ENCODE results near the gene CDC16.

CDC16 gene

GRCh38 chr13:114281351-114282040, 46.8 kb downstream of the CDC16 start, which contains the start of gene UPF3A:
Gene UPF3A (plus strand): TSS chr13:114281601. CDS start chr13:114281640, 39 bp downstream.
- Histone ChIP-seq H3K27me3 (ENCODE audit: insufficient read depth, low read length) (no peaks in the 10 kb centered on the region), H3K4me1 (ENCODE audit: insufficient read depth, low read length) (peaks cover 12% of the 10 kb centered on the region), H3K27ac (ENCODE audit: low read depth, low read length) (peak within 1 kb of the TSS; percentile 100), H3K9me3 (ENCODE audit: insufficient read depth, low read depth, low read length) (no peaks in the 10 kb centered on the region), H3K9ac (ENCODE audit: low read depth, low read length) (peak within 1 kb of the TSS; percentile 100), H3K36me3 (ENCODE audit: insufficient read depth, low read length) (peaks cover 51% of the 10 kb centered on the region), H3K4me3 (ENCODE audit: low read length) (peak within 1 kb of the TSS; percentile 100)
- under 1% methylated on average over 80 of the region's 89 CpGs for WGBS

- Histone ChIP-seq H3K9me3 (ENCODE audit: insufficient read depth, low read depth, low read length) (no peaks in the 10 kb centered on the region), H3K27me3 (ENCODE audit: insufficient read depth, low read length) (no peaks in the 10 kb centered on the region), H3K4me3 (ENCODE audit: low read length) (peak overlapping the region; percentile 100), H3K9ac (ENCODE audit: low read depth, low read length) (peak overlapping the region; percentile 99), H3K36me3 (ENCODE audit: insufficient read depth, low read length) (peaks cover 55% of the 10 kb centered on the region), H3K27ac (ENCODE audit: low read depth, low read length) (peak overlapping the region; percentile 98), H3K4me1 (ENCODE audit: insufficient read depth, low read length) (peaks cover 12% of the 10 kb centered on the region)
- WGBS, result under 1% methylated on average over 46 of the region's 50 CpGs
Measured at GRCh38 chr13:114282041-114282670, 47.5 kb downstream of the CDC16 start.

GRCh38 chr13:114283576-114283975, 48.9 kb downstream of the CDC16 start:
- Histone ChIP-seq H3K27me3 (ENCODE audit: insufficient read depth, low read length) (no peaks in the 10 kb centered on the region), H3K27ac (ENCODE audit: low read depth, low read length) (no peak overlapping the region), H3K4me1 (ENCODE audit: insufficient read depth, low read length) (peaks cover 12% of the 10 kb centered on the region), H3K9me3 (ENCODE audit: insufficient read depth, low read depth, low read length) (no peaks in the 10 kb centered on the region), H3K9ac (ENCODE audit: low read depth, low read length) (no peak overlapping the region), H3K36me3 (ENCODE audit: insufficient read depth, low read length) (peaks cover 57% of the 10 kb centered on the region), H3K4me3 (ENCODE audit: low read length) (0 out of 2 replicates have a peak overlapping the region, but pooled peaks have one; percentile 100)
- 75% methylated on average over 2 of the region's 3 CpGs for WGBS

GRCh38 chr13:114284680-114285079, 50.0 kb downstream of the CDC16 start:
- Histone ChIP-seq H3K27ac (ENCODE audit: low read depth, low read length) (no peak overlapping the region), H3K9me3 (ENCODE audit: insufficient read depth, low read depth, low read length) (no peaks in the 10 kb centered on the region), H3K27me3 (ENCODE audit: insufficient read depth, low read length) (no peaks in the 10 kb centered on the region), H3K4me3 (ENCODE audit: low read length) (no peak overlapping the region), H3K4me1 (ENCODE audit: insufficient read depth, low read length) (peaks cover 11% of the 10 kb centered on the region), H3K9ac (ENCODE audit: low read depth, low read length) (no peak overlapping the region), H3K36me3 (ENCODE audit: insufficient read depth, low read length) (peaks cover 63% of the 10 kb centered on the region)
- 96% methylated on average over 8 of the region's 8 CpGs for WGBS

- Histone ChIP-seq H3K27ac (ENCODE audit: low read depth, low read length) (no peak overlapping the region), H3K4me1 (ENCODE audit: insufficient read depth, low read length) (peaks cover 5% of the 10 kb centered on the region), H3K36me3 (ENCODE audit: insufficient read depth, low read length) (peaks cover 69% of the 10 kb centered on the region), H3K9me3 (ENCODE audit: insufficient read depth, low read depth, low read length) (no peaks in the 10 kb centered on the region), H3K27me3 (ENCODE audit: insufficient read depth, low read length) (no peaks in the 10 kb centered on the region), H3K9ac (ENCODE audit: low read depth, low read length) (no peak overlapping the region), H3K4me3 (ENCODE audit: low read length) (no peak overlapping the region)
- WGBS, result 97% methylated on average over 4 of the region's 4 CpGs
Measured at GRCh38 chr13:114285166-114285808, 50.6 kb downstream of the CDC16 start.

- no peaks in the 10 kb centered on the region for H3K27me3 ChIP-seq (ENCODE audit: insufficient read depth, low read length)
- no peak overlapping the region for H3K27ac ChIP-seq (ENCODE audit: low read depth, low read length)
- no peak overlapping the region for H3K4me3 ChIP-seq (ENCODE audit: low read length)
- H3K9me3 ChIP-seq (ENCODE audit: insufficient read depth, low read depth, low read length), result no peaks in the 10 kb centered on the region
- H3K36me3 ChIP-seq (ENCODE audit: insufficient read depth, low read length), result peaks cover 84% of the 10 kb centered on the region
- 96% methylated on average over 8 of the region's 8 CpGs for WGBS
- H3K9ac ChIP-seq (ENCODE audit: low read depth, low read length), result no peak overlapping the region
- no peaks in the 10 kb centered on the region for H3K4me1 ChIP-seq (ENCODE audit: insufficient read depth, low read length)
Measured at GRCh38 chr13:114286808-114287207, 52.1 kb downstream of the CDC16 start.

GRCh38 chr13:114288157-114288591, 53.5 kb downstream of the CDC16 start:
- no peaks in the 10 kb centered on the region for H3K27me3 ChIP-seq (ENCODE audit: insufficient read depth, low read length)
- H3K4me3 ChIP-seq (ENCODE audit: low read length), result no peak overlapping the region
- 95% methylated on average over 8 of the region's 8 CpGs for WGBS
- H3K4me1 ChIP-seq (ENCODE audit: insufficient read depth, low read length), result no peaks in the 10 kb centered on the region
- H3K36me3 ChIP-seq (ENCODE audit: insufficient read depth, low read length), result peaks cover 93% of the 10 kb centered on the region
- H3K27ac ChIP-seq (ENCODE audit: low read depth, low read length), result no peak overlapping the region
- no peaks in the 10 kb centered on the region for H3K9me3 ChIP-seq (ENCODE audit: insufficient read depth, low read depth, low read length)
- H3K9ac ChIP-seq (ENCODE audit: low read depth, low read length), result no peak overlapping the region

- Histone ChIP-seq H3K36me3 (ENCODE audit: insufficient read depth, low read length) (peaks cover 72% of the 10 kb centered on the region), H3K9me3 (ENCODE audit: insufficient read depth, low read depth, low read length) (no peaks in the 10 kb centered on the region), H3K4me1 (ENCODE audit: insufficient read depth, low read length) (no peaks in the 10 kb centered on the region), H3K27ac (ENCODE audit: low read depth, low read length) (no peak overlapping the region), H3K27me3 (ENCODE audit: insufficient read depth, low read length) (no peaks in the 10 kb centered on the region), H3K9ac (ENCODE audit: low read depth, low read length) (no peak overlapping the region), H3K4me3 (ENCODE audit: low read length) (no peak overlapping the region)
- WGBS, result 96% methylated on average over 10 of the region's 10 CpGs
Measured at GRCh38 chr13:114296448-114296847, 61.8 kb downstream of the CDC16 start.

- Histone ChIP-seq H3K4me1 (ENCODE audit: insufficient read depth, low read length) (no peaks in the 10 kb centered on the region), H3K4me3 (ENCODE audit: low read length) (no peak overlapping the region), H3K9me3 (ENCODE audit: insufficient read depth, low read depth, low read length) (no peaks in the 10 kb centered on the region), H3K27me3 (ENCODE audit: insufficient read depth, low read length) (no peaks in the 10 kb centered on the region), H3K27ac (ENCODE audit: low read depth, low read length) (no peak overlapping the region), H3K9ac (ENCODE audit: low read depth, low read length) (no peak overlapping the region), H3K36me3 (ENCODE audit: insufficient read depth, low read length) (peaks cover 72% of the 10 kb centered on the region)
- WGBS, result 95% methylated on average over 4 of the region's 5 CpGs
Measured at GRCh38 chr13:114296902-114297301, 62.2 kb downstream of the CDC16 start.

GRCh38 chr13:114298866-114299265, 64.2 kb downstream of the CDC16 start:
- Histone ChIP-seq H3K27me3 (ENCODE audit: insufficient read depth, low read length) (no peaks in the 10 kb centered on the region), H3K27ac (ENCODE audit: low read depth, low read length) (no peak overlapping the region), H3K36me3 (ENCODE audit: insufficient read depth, low read length) (peaks cover 74% of the 10 kb centered on the region), H3K4me3 (ENCODE audit: low read length) (no peak overlapping the region), H3K4me1 (ENCODE audit: insufficient read depth, low read length) (no peaks in the 10 kb centered on the region), H3K9ac (ENCODE audit: low read depth, low read length) (no peak overlapping the region), H3K9me3 (ENCODE audit: insufficient read depth, low read depth, low read length) (no peaks in the 10 kb centered on the region)
- 91% methylated on average over 12 of the region's 12 CpGs for WGBS

GRCh38 chr13:114299604-114300305, 65.1 kb downstream of the CDC16 start:
- H3K27ac ChIP-seq (ENCODE audit: low read depth, low read length), result no peak overlapping the region
- no peaks in the 10 kb centered on the region for H3K27me3 ChIP-seq (ENCODE audit: insufficient read depth, low read length)
- peaks cover 79% of the 10 kb centered on the region for H3K36me3 ChIP-seq (ENCODE audit: insufficient read depth, low read length)
- no peak overlapping the region for H3K9ac ChIP-seq (ENCODE audit: low read depth, low read length)
- no peaks in the 10 kb centered on the region for H3K4me1 ChIP-seq (ENCODE audit: insufficient read depth, low read length)
- H3K9me3 ChIP-seq (ENCODE audit: insufficient read depth, low read depth, low read length), result no peaks in the 10 kb centered on the region
- no peak overlapping the region for H3K4me3 ChIP-seq (ENCODE audit: low read length)
- WGBS, result 97% methylated on average over 11 of the region's 12 CpGs
